GM21825 (cell line): Measurements from ENCODE around the gene CBX6.
"Not testable (repeated sequence)": the region's sequence is repeated elsewhere in the genome, so short reads cannot be mapped to it uniquely, and the experiment has no call there.

ENCODE experiments used
- ATAC-seq: cut with Tn5 transposase; IDR thresholded peaks from one replicate; pipeline ENCODE4 v1.9.1; 2021; ENCODE audit warnings: mild to moderate bottlenecking, moderate library complexity; ENCODE audit not compliant: unreplicated experiment

The CBX6 gene

GRCh38 chr22:38861170-38861876 lies 10.7 kb downstream of the CBX6 start:
- no peak for ATAC-seq

- ATAC-seq = no peak
Measured at GRCh38 chr22:38860283-38861169, 11.5 kb downstream of the CBX6 start.

GRCh38 chr22:38859581-38860282 lies 12.3 kb downstream of the CBX6 start:
- no peak for ATAC-seq

- ATAC-seq = no peak
Measured at GRCh38 chr22:38858492-38858891, 13.5 kb downstream of the CBX6 start.

- ATAC-seq = not testable (repeated sequence)
Measured at GRCh38 chr22:38854476-38854875, 17.5 kb downstream of the CBX6 start.

- ATAC-seq = not testable (repeated sequence)
Measured at GRCh38 chr22:38853883-38854282, 18.1 kb downstream of the CBX6 start.

- ATAC-seq = no peak
Measured at GRCh38 chr22:38853196-38853651, 18.8 kb downstream of the CBX6 start.

- no peak for ATAC-seq
Measured at GRCh38 chr22:38852522-38852921, 19.5 kb downstream of the CBX6 start.

- ATAC-seq = no peak
Measured at GRCh38 chr22:38850941-38851849, 20.8 kb downstream of the CBX6 start.

GRCh38 chr22:38850399-38850798 lies 21.6 kb downstream of the CBX6 start:
- ATAC-seq = no peak

- ATAC-seq = no peak
Measured at GRCh38 chr22:38849811-38850210, 22.2 kb downstream of the CBX6 start.

GRCh38 chr22:38846412-38846811 lies 25.6 kb downstream of the CBX6 start:
- ATAC-seq = no peak

GRCh38 chr22:38845004-38845740 lies 26.8 kb downstream of the CBX6 start:
- no peak for ATAC-seq

- ATAC-seq = no peak
Measured at GRCh38 chr22:38844315-38845003, 27.6 kb downstream of the CBX6 start.

GRCh38 chr22:38843657-38844314 lies 28.2 kb downstream of the CBX6 start, which contains the start of gene NPTXR:
Gene NPTXR (minus strand): TSS chr22:38844028.
- no peak for ATAC-seq

- no peak for ATAC-seq
Measured at GRCh38 chr22:38843201-38843656, 28.8 kb downstream of the CBX6 start.

GRCh38 chr22:38842512-38843200 lies 29.4 kb downstream of the CBX6 start:
- no peak for ATAC-seq

GRCh38 chr22:38841635-38842034 lies 30.4 kb downstream of the CBX6 start:
- ATAC-seq = no peak
